Left hindlimb (tissue), 1 donor: ENCODE data around the gene DNASE1L3.

ENCODE experiments used
- DNase-seq: peaks from one replicate; pipeline ENCODE4 v3.0.0-alpha.2; 2018

The DNASE1L3 gene

DNA sequence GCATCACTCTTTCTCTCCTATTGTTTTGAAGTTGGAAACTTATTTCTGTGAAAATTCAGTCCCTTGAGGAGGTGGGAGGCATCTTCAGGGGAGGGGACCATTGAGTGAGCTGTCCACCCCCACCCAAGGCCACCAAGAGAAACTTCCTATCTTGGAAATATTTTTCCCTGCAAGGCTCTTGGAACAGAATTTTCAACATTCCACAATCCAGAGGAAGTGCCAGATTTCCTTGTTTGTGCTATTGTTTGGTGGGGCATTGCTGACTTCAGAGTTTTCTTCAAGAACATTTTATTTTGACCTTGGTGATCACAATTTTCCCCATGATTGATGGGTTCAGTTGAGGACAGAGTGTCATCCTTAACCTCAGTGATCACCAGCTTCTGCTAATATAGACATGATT lies 12.0 kb downstream of the DNASE1L3 start:
- DNase-seq: no peak

DNA sequence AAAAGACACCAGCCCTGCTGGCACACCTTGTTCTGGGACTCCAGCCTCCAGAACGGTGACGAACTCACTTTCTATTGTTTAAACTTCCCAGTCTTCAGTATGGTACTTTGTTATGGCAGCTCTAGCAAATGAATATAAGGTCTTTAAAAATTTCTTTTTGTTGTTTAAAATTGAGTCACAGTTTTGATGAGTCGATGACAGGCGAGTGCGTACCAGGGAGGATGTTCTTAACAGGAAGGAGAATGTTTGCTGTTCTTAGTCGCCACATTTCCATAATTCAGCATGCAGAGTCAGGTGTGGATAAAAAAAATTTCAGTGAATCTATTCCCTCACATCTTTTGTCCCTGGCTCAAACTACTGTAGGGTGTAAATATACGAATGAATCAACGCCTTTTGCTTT lies 12.4 kb downstream of the DNASE1L3 start:
- no peak for DNase-seq

DNA sequence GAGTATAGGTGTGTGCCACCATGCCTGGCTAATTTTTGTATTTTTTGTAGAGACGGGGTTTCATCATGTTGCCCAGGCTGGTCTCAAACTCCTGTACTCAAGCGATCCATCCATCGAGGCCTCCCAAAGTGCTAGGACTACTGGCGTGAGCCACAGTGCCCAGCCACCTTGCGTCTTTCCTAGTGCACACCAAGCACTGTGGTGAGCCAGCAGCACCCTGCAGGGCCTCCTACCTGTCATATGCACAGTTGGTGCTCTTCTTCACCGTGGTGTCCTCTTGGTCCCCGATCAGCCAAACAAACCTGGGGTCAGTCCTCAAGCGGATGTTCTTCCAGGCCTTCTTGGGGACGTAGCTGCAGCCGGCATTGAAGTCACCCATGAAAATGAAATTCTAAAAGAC lies 13.2 kb downstream of the DNASE1L3 start:
- DNase-seq: no peak

- DNase-seq: no peak
These were observed 16.9 kb downstream of the DNASE1L3 start for GRCh38 chr3:58193682-58194407.

DNA sequence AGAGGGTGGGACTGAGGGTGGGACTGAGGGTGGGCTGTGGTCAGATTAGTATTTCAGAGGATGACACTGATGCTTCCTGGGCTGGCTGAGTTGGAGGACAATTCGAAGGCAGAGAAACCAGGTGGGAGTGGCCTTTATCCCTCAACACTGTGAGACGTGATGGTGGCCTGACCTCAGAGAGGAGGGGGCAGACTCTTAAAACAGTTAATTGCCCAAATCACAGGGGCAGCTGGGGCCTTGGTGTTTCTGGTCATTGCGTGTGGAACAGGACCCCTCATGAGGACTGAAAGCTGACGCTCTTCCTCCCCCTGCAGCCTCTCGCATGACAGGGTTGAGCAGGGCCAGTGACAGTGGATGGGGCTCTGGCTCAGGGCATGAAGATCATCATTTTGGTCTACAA lies 18.7 kb downstream of the DNASE1L3 start:
- no peak for DNase-seq

DNA sequence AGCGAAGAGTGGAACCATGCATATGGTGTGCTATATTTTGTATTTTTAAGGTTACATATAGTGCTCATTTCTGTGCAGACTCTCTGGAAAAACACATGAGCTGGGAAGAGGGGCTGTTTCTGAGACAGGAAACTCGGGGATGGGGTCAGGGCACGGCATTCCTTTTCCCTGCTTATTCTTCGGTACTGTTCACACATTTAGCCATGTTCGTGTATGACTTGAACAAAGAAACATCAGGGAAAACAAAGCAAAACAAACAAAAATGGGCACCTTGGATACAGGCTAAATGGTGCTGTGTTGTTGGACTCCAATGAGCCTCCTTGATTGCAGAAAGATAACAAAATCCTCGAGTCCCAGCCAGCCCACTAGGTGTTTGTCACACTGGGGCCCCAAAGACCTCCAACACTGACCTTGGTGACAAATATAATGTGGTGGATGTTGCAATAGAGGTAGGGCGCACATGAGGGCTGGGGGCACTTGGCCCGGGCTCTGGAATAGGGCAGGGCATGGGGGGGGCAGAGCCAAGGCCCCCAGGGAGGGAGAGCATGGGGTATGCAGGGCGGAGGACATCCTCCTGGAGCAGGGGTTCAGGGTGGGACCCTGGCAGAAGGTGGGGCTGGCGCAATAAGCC lies 19.3 kb downstream of the DNASE1L3 start:
- no peak for DNase-seq

GRCh38 chr3:58190882-58191281 lies 19.9 kb downstream of the DNASE1L3 start:
- no peak for DNase-seq

- DNase-seq: no peak
These were observed 20.5 kb downstream of the DNASE1L3 start for GRCh38 chr3:58190291-58190690.

GRCh38 chr3:58189691-58190090 lies 21.1 kb downstream of the DNASE1L3 start:
- no peak for DNase-seq

- DNase-seq: no peak
These were observed 21.8 kb downstream of the DNASE1L3 start for GRCh38 chr3:58188921-58189451.

GRCh38 chr3:58188173-58188564 lies 22.6 kb downstream of the DNASE1L3 start:
- DNase-seq: no peak

DNA sequence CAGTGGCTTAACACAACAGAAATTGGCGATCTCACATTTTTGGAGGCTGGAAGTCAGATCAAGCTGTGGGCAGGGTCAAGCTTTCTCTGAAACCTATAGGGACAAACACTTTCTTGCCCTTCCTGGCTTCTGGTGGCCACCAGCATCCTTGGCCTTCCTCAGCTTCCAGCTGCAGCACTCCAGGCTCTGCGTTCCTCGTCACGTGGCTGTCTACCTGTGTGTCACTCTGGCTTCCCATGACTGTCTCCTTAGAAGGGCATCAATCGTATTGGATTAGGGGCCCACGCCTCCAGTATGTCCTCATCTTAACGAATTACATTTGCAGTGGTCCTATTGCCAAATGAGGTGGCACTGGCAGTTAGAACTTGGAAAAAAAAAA lies 25.8 kb downstream of the DNASE1L3 start:
- DNase-seq: no peak

- DNase-seq: peak; percentile 1
These were observed 26.3 kb downstream of the DNASE1L3 start for GRCh38 chr3:58184309-58184981.

- peak; percentile 25 for DNase-seq
These were observed 26.9 kb downstream of the DNASE1L3 start for GRCh38 chr3:58183891-58184290.

- DNase-seq: peak; percentile 27
These were observed 27.6 kb downstream of the DNASE1L3 start for GRCh38 chr3:58183221-58183620.

GRCh38 chr3:58180940-58181587 lies 29.7 kb downstream of the DNASE1L3 start:
- DNase-seq: no peak

DNA sequence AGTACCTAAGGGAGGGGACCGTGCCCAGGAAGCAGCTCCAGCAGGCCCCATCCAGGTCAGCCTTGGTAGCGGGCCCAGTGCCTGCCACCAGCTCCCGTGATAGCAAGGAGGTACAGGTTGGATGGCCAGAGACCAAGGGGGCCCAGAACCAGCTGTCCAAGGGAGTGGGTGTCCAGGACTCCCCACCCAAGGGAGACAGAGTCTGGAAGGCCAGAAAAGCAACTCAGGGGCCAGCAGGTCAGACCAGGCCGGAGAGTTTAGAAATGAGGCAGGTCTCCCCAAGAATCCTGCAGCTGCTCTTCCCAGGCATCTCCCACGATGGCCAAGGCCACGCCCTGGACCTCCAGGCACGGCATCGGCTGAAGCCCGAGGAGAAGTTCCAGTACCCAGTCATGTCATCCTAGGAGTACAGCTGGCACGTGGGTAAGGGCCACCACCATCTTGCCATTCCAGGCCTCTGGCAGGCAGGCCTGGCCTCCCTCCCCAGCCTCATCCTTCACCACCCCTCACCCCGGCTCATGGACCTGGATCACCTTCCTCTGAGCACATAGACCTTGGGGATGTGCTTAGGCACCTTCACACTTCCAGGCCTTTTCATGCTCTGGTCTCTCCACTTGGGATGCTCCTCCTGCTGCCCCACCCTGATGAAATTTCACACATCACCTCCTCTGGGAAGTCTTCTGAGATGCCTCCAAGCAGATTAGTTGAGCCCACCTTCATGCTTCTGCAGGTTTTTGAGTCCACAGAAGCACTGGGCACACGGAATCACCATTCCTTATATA lies 30.5 kb downstream of the DNASE1L3 start:
- peak; percentile 32 for DNase-seq

DNA sequence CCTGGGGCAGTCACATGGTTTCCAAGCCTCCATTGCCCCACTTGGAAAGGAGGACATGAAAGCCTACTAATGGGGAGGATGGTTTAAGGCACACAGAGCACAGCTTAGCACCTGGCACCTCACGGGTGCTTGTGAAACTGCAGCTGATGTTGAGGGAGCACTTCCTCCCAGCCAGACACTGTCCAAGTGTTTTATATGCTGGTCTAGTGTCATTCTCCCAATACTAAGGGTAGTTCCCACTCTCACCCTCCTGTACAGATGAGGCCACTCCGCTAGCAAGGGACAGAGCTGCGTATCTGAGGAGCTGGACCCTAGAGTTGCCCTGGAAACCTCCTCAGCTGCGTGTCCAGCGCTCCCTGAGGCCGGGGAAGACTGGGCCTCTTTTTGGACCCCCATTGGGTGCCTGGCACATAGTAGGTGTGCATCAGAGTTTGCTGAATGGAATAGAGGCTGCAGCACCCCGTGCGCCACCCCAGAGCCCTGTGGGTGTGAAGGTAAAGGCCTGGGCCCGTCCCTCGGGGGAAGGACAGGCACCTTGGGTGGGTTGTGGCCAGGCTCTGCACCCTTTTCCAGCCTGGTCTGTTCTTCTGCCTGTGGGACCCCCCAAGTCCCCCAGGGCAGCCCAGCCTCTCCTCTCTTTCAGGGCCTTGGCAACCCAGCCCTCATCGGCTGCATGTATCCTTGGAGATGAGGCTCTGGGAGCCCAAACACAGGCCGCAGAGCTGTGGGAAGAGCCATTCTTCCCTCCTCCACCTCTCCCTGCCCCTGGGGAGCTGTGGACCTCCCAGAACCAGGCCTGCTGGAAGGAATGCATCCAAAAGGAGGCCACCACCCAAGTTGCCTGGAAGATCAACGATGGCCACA lies 31.3 kb downstream of the DNASE1L3 start:
- DNase-seq: peak; percentile 24

- DNase-seq: peak; percentile 33
These were observed 32.1 kb downstream of the DNASE1L3 start for GRCh38 chr3:58178528-58179234.

DNA sequence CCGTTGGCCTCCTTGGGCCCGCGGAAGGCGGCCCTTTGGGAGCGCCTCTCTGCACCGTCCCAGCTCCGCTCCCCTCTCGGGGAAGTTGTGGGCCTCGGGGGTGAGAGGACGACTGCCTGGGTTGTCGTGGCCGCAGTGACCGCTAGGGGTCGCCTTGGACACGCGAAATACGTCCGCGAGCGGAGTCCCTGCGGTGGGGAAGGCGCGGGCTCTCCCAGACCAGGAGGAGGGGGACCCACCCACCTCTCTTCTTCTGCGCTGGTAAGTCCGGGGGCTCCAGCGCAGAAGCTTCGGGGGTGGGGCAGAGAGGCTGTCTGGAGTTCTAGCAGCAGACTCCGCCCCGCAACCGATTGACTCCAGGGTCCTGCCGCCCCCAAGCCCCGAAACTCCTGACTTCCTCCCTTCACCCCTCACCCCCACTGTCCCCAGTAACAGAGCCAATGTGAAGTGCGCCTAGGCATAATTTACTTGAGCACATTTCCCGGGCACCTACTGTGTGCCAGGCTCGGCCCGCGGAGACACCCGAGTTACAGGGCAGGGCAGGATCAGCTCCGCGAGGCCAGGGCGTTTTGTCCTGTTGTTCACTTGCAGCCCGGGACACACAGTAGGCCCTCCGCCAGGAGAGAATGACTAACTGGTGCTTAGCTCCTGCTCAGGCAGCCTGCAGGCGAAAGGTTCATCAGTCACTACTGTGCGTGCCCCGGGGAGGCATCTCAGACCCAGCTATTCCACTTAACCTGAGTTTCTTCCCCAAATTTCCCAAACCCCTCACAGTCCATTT lies 32.8 kb downstream of the DNASE1L3 start:
- DNase-seq: peak; percentile 92
